Left ventricle myocardium inferior (tissue), 1 donor: ENCODE results near the gene CT45A1. TPM values are rescaled to one million over a fixed set of nuclear protein-coding genes. Genes with fewer than 3 reads are reported as not detected.
"Not testable (repeated sequence)": the region's sequence is repeated elsewhere in the genome, so short reads cannot be mapped to it uniquely, and the experiment has no call there.

ENCODE experiments used
- DNase-seq: peaks from one replicate; pipeline ENCODE4 v3.0.0-alpha.2; 2020
- H3K27ac ChIP-seq: fragments of 200-600 bp; replicated peaks from 2 replicates; pipeline ENCODE4 v1.8.0; 2021
- H3K27me3 ChIP-seq: fragments of 200-600 bp; 2 replicates; pipeline ENCODE4 v1.8.0; 2021; ENCODE audit warnings: low read depth
- H3K36me3 ChIP-seq: fragments of 200-600 bp; 2 replicates; pipeline ENCODE4 v1.8.0; 2021
- H3K4me1 ChIP-seq: fragments of 200-600 bp; 2 replicates; pipeline ENCODE4 v1.8.0; 2021
- H3K4me3 ChIP-seq: fragments of 200-600 bp; 2 replicates; pipeline ENCODE4 v1.8.0; 2021; ENCODE audit warnings: mild to moderate bottlenecking, moderate library complexity
- H3K9me3 ChIP-seq: fragments of 200-600 bp; replicated peaks from 2 replicates; pipeline ENCODE4 v1.8.0; 2021
- CTCF ChIP-seq: fragments of 200-600 bp; IDR thresholded peaks from 2 replicates; pipeline ENCODE4 v1.8.0; 2021; ENCODE audit warnings: antibody characterized with exemption, mild to moderate bottlenecking, borderline replicate concordance
- intact Hi-C: fragments of 100-400 bp; cut with micrococcal nuclease; formaldehyde crosslinking; loops from one replicate; pipeline ENCODE4 v1.11.0; 2022
- total RNA-seq: library from RNA; stranded (reverse); fragmentation: NEBNext Ultra II Directional; extraction: Animal tissue kit (Norgen Biotek cat#: 25700); gene quantifications from one replicate; pipeline ENCODE4 v1.2.1, GENCODE V29; 2021
- donor health status: DM: no; HTN: yes; CAD: no; lungs with severe emphysema.

CT45A1 gene
- total RNA-seq, 1 donor from 2014 or later: not detected

GRCh38 chrX:135713795-135714194, 356 bp downstream of the CT45A1 start:
- Histone ChIP-seq H3K27ac (no peak overlapping the region), H3K4me1 (no peaks in the 10 kb centered on the region), H3K27me3 (no peaks in the 10 kb centered on the region), H3K9me3 (no peaks in the 10 kb centered on the region), H3K4me3 (no peak overlapping the region), H3K36me3 (no peaks in the 10 kb centered on the region)
- DNase-seq: no peak
- intact Hi-C loops: no loop called here
- TF ChIP-seq CTCF: no peak

- H3K9me3 ChIP-seq, H3K4me1 ChIP-seq, DNase-seq, H3K36me3 ChIP-seq, H3K27me3 ChIP-seq, H3K4me3 ChIP-seq, intact Hi-C loops, H3K27ac ChIP-seq: not testable (repeated sequence)
Measured at GRCh38 chrX:135734666-135735065, 21.2 kb downstream of the CT45A1 start.

GRCh38 chrX:135737366-135738071, 24.1 kb downstream of the CT45A1 start:
- Histone ChIP-seq H3K27me3 (no peaks in the 10 kb centered on the region), H3K27ac (no peak overlapping the region), H3K4me3 (no peak overlapping the region), H3K4me1 (no peaks in the 10 kb centered on the region), H3K36me3 (no peaks in the 10 kb centered on the region), H3K9me3 (no peaks in the 10 kb centered on the region)
- TF ChIP-seq CTCF: no peak
- intact Hi-C loops: no loop called here
- no peak for DNase-seq

- no peak overlapping the region for H3K27ac ChIP-seq
- TF ChIP-seq CTCF: no peak
- no peaks in the 10 kb centered on the region for H3K9me3 ChIP-seq
- no peak overlapping the region for H3K4me3 ChIP-seq
- H3K27me3 ChIP-seq: no peaks in the 10 kb centered on the region
- no peaks in the 10 kb centered on the region for H3K36me3 ChIP-seq
- DNase-seq: no peak
- intact Hi-C loops: no loop called here
- no peaks in the 10 kb centered on the region for H3K4me1 ChIP-seq
Measured at GRCh38 chrX:135740681-135741149, 27.3 kb downstream of the CT45A1 start.

- no peaks in the 10 kb centered on the region for H3K36me3 ChIP-seq
- H3K4me1 ChIP-seq: no peaks in the 10 kb centered on the region
- H3K9me3 ChIP-seq: no peaks in the 10 kb centered on the region
- no peak for DNase-seq
- H3K4me3 ChIP-seq: no peak overlapping the region
- intact Hi-C loops: no loop called here
- H3K27me3 ChIP-seq: no peaks in the 10 kb centered on the region
- TF ChIP-seq CTCF: no peak
- H3K27ac ChIP-seq: no peak overlapping the region
Measured at GRCh38 chrX:135741192-135741715, 27.8 kb downstream of the CT45A1 start.

- H3K36me3 ChIP-seq, intact Hi-C loops, H3K27ac ChIP-seq, DNase-seq, H3K4me1 ChIP-seq, H3K4me3 ChIP-seq, H3K9me3 ChIP-seq, H3K27me3 ChIP-seq: not testable (repeated sequence)
Measured at GRCh38 chrX:135744739-135745138, 31.3 kb downstream of the CT45A1 start.

GRCh38 chrX:135768091-135768490, 54.7 kb downstream of the CT45A1 start, which contains the start of gene CT45A3:
CT45A3 (minus strand) TSS chrX:135768191; CDS start chrX:135764444, 3,747 bp downstream.
- H3K36me3 ChIP-seq, H3K4me3 ChIP-seq, H3K4me1 ChIP-seq, H3K9me3 ChIP-seq, H3K27ac ChIP-seq, intact Hi-C loops, DNase-seq, H3K27me3 ChIP-seq: not testable (repeated sequence)
